Sigmoid colon (tissue), 7 donors: Measurements from ENCODE around the gene DRD2. TPM values are rescaled to one million over a fixed set of nuclear protein-coding genes. Genes with fewer than 3 reads are reported as not detected.

Source experiments
- DNase-seq: peaks from one replicate; pipeline ENCODE4 v3.0.0-alpha.2; 2019
- H3K27ac ChIP-seq, 4 donors: fragments of 200-600 bp; sonication (generic); one replicate each; pipeline ENCODE4 v1.5.1; 2016 to 2019; ENCODE audit warnings: mild to moderate bottlenecking in 1 of 4
- H3K27me3 ChIP-seq, 3 donors: fragments of 200-600 bp; sonication (generic); one replicate each; pipeline ENCODE4 v1.5.1; 2019; ENCODE audit warnings: mild to moderate bottlenecking in 1 of 3
- H3K36me3 ChIP-seq, 4 donors: fragments of 200-600 bp; sonication (generic); one replicate each; pipeline ENCODE4 v1.5.1; 2016 to 2019
- H3K4me1 ChIP-seq, 4 donors: fragments of 200-600 bp; sonication (generic); one replicate each; pipeline ENCODE4 v1.5.1; 2017 to 2019
- H3K4me3 ChIP-seq, 4 donors: fragments of 200-600 bp; sonication (generic); one replicate each; pipeline ENCODE4 v1.5.1; 2017 to 2019; ENCODE audit warnings: mild to moderate bottlenecking in 2 of 4, moderate library complexity in 1 of 4
- H3K9me3 ChIP-seq, 4 donors: fragments of 200-600 bp in 3 of 4; sonication (generic) in 3 of 4; one replicate each; pipeline versions ENCODE4 v1.5.1 to v1.6.1; 2013 to 2019
- EP300 ChIP-seq, 4 donors: sonication (generic); formaldehyde crosslinking; IDR thresholded peaks; one replicate each; pipeline ENCODE4 v1.6.1; 2017; ENCODE audit warnings: antibody characterized with exemption in 4 of 4
- POLR2A ChIP-seq, 2 donors: fragments of 450-650 bp; IDR thresholded peaks; one replicate each; pipeline ENCODE4 v1.6.1; 2016; ENCODE audit warnings: antibody characterized with exemption in 2 of 2, mild to moderate bottlenecking in 2 of 2, moderate library complexity in 2 of 2
- POLR2AphosphoS5 ChIP-seq, 4 donors: sonication (generic); formaldehyde crosslinking; IDR thresholded peaks; one replicate each; pipeline ENCODE4 v1.6.1; 2017; ENCODE audit warnings: antibody characterized with exemption in 4 of 4
- WGBS, 2 donors: extraction: QIAGEN DNeasy Blood & Tissue Kit; methylation state at CpG; one replicate each; pipeline ENCODE4 v1.1.7; 2013; 5-methylcytosine and 5-hydroxymethylcytosine counted together
- intact Hi-C: fragments of 100-400 bp; cut with DNase I; formaldehyde crosslinking; loops from one replicate; pipeline ENCODE4 v1.15.1; 2023
- polyA plus RNA-seq, 3 donors: library from polyadenylated mRNA; stranded (reverse); fragments of 200-250 nt; gene quantifications; one replicate each; pipeline ENCODE4 v1.2.3, GENCODE V29; 2013
- total RNA-seq, 4 donors: library from RNA; depleted of rRNA; stranded (reverse); fragments of >200 nt; gene quantifications; one replicate each; pipeline ENCODE4 v1.1.0, GENCODE V29; 2016
- TF ChIP-seq, protein P1 (sequence below), 4 experiments: fragments of 450-650 bp in 3 of 4; fragments of 200-600 bp in 1 of 4; IDR thresholded peaks; one replicate each; pipeline ENCODE4 v1.5.1; 2016 to 2019; ENCODE audit warnings: antibody characterized with exemption in 4 of 4, mild to moderate bottlenecking in 3 of 4, moderate library complexity in 2 of 4
- donor health status: healthy with polysubstance abuse.
- donor health status: Bipolar disorder and iron deficiency.
- donor health status: healthy.

Gene DRD2
- total and polyA plus RNA-seq, 7 donors = 0.19 to 1.2 (median 0.66) TPM; not detected in 2

DNA sequence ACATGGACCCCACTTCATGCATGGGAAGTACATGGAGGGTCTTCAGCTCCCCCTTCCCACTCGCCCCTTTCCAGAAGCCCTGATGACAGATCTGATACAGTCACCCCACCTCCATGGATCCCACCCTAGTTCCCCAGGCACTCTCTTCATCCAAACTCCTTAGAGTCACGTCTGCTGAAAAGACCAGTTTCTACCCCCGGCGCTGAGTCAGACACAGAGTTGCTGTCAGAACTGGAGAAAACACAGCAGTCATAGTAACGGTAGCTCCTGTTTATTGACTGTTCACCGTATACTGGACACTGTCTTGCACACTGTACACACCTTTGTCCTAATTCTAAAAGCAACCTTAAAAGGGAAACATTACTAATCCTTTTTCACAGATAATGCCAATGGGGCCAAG, 29.1 kb downstream of the DRD2 start:
- Histone ChIP-seq H3K4me1 (peaks cover 0 to 36% (median 24%) of the 10 kb centered on the region in 4 donors), H3K27ac (no peak overlapping the region), H3K4me3 (no peak overlapping the region), H3K27me3 (no peaks in the 10 kb centered on the region), H3K36me3 (no peaks in the 10 kb centered on the region), H3K9me3 (no peaks in the 10 kb centered on the region)
- WGBS, 2 donors = 75% methylated on average over 6 of the region's 6 CpGs
- TF ChIP-seq POLR2AphosphoS5 (IDR thresholded peaks at IDR 0.05) = peak in 2 of 4 donors; percentile 13 to 48
- TF ChIP-seq, protein P1, sequence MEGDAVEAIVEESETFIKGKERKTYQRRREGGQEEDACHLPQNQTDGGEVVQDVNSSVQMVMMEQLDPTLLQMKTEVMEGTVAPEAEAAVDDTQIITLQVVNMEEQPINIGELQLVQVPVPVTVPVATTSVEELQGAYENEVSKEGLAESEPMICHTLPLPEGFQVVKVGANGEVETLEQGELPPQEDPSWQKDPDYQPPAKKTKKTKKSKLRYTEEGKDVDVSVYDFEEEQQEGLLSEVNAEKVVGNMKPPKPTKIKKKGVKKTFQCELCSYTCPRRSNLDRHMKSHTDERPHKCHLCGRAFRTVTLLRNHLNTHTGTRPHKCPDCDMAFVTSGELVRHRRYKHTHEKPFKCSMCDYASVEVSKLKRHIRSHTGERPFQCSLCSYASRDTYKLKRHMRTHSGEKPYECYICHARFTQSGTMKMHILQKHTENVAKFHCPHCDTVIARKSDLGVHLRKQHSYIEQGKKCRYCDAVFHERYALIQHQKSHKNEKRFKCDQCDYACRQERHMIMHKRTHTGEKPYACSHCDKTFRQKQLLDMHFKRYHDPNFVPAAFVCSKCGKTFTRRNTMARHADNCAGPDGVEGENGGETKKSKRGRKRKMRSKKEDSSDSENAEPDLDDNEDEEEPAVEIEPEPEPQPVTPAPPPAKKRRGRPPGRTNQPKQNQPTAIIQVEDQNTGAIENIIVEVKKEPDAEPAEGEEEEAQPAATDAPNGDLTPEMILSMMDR (IDR thresholded peaks at IDR 0.05) = no peak
- no peak for TF ChIP-seq POLR2A (IDR thresholded peaks at IDR 0.05)
- intact Hi-C loops = no loop called here
- DNase-seq = no peak

DNA sequence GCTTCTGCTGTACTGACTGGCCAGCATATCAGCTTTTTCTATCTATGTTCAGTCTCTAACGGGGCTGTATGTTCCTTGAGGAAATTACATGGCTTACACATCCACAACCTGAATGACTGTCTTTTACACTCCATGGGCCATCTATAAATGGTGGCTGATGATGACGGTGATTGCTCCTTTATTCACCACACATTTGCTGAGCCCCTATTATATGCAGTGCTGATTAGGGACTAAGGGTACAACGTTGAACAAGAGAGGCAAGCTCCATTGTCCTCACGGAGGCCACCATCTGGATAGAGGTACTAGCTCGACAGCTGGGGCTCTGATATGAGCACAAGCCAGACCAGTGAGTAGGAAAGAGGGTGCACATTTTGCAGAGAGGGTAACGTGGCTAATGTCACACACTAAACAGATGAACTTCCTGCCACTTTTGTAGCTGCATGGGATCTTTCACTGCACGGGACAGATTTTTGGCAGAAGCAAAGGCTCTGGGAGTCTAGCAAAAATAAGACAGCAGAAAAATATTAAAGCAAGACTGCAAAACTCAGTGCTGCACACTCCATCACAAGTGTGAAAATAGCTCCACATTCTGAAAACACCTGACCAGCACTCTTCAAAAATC, 30.6 kb downstream of the DRD2 start:
- no peak for TF ChIP-seq EP300 (IDR thresholded peaks at IDR 0.05)
- TF ChIP-seq POLR2AphosphoS5 (IDR thresholded peaks at IDR 0.05) = peak; percentile 21 to 93 (median 74)
- Histone ChIP-seq H3K4me3 (no peak overlapping the region), H3K27ac (no peak overlapping the region), H3K4me1 (peaks cover 0 to 36% (median 24%) of the 10 kb centered on the region in 4 donors), H3K9me3 (no peaks in the 10 kb centered on the region), H3K27me3 (no peaks in the 10 kb centered on the region), H3K36me3 (no peaks in the 10 kb centered on the region)
- intact Hi-C loops = no loop called here
- WGBS, 2 donors = 69 to 80% methylated on average over 7 of the region's 7 CpGs
- no peak for DNase-seq

DNA sequence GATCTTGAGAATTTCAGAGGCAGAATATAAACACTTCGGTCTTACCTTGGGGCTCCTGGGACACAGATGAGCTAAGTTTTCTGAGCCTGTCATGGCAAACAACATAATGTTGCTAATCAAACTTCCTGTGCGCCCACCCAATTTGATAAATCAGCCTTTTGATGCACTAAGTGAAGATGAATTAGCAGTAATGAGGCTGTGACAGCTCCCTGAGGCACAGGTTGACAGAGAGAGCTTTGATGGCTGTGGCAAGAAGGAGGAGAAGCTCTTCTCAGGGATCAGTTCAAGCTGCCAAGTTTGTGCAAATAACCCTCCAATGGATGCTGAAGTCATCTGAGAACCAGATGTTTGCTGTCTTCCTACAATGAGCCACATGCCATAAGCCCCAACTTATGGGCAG, 34.4 kb downstream of the DRD2 start:
- no peaks in the 10 kb centered on the region for H3K27me3 ChIP-seq
- whole genome bisulfite sequencing, 2 donors = 89 to 94% methylated on average over 2 of the region's 2 CpGs
- H3K27ac ChIP-seq = no peak overlapping the region
- peaks cover 0 to 15% (median 13%) of the 10 kb centered on the region in 4 donors for H3K4me1 ChIP-seq
- intact Hi-C loops = no loop called here
- no peak for DNase-seq
- TF ChIP-seq POLR2A (IDR thresholded peaks at IDR 0.05) (no peak), POLR2AphosphoS5 (IDR thresholded peaks at IDR 0.05) (no peak), EP300 (IDR thresholded peaks at IDR 0.05) (no peak)
- TF ChIP-seq, protein P1 (IDR thresholded peaks at IDR 0.05) = no peak
- H3K36me3 ChIP-seq = no peaks in the 10 kb centered on the region
- H3K9me3 ChIP-seq = no peaks in the 10 kb centered on the region
- no peak overlapping the region for H3K4me3 ChIP-seq

DNA sequence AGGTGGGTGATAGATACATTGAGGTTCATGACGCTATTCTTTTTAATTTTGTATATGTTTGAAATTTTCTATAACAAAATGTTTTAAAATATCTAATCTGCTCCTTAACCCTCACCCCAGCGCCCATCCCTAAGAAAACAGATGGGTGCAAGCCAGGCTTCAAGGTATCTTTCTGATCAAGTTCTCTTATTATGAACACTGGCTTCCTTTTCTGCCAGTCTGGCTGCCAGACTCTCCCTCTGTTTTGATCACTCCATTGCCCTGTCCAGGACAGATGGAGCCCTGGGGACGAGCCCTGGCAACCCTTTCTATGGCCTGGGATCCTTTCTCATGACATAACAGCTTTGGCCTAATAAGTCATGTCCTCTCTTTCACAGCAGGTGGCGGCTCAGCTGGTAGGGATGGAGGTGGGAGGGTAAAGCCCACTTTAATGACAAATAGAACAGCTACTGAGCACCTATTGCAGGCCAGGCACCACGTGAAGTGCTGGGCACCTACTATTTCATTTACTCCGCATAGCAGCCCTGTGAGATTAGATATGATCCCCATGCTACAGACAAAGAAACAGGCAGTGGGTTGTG, 38.4 kb downstream of the DRD2 start:
- no peaks in the 10 kb centered on the region for H3K9me3 ChIP-seq

More for the DNA sequence above, 38.4 kb downstream of the DRD2 start:
- WGBS, 2 donors = 68 to 71% methylated on average over 6 of the region's 6 CpGs
- Histone ChIP-seq H3K4me3 (no peak overlapping the region), H3K27ac (no peak overlapping the region), H3K36me3 (no peaks in the 10 kb centered on the region), H3K27me3 (no peaks in the 10 kb centered on the region), H3K4me1 (no peaks in the 10 kb centered on the region)
- intact Hi-C loops = no loop called here
- peak; percentile 48 for DNase-seq
- no peak for TF ChIP-seq EP300 (IDR thresholded peaks at IDR 0.05)
- TF ChIP-seq, protein P1 (IDR thresholded peaks at IDR 0.05) = no peak
- TF ChIP-seq POLR2A (IDR thresholded peaks at IDR 0.05) = no peak
- no peak for TF ChIP-seq POLR2AphosphoS5 (IDR thresholded peaks at IDR 0.05)
